ENCODE results near the gene PUM1. TPM values are rescaled to one million over a fixed set of nuclear protein-coding genes. Genes with fewer than 3 reads are reported as not detected.

Gene PUM1
- total RNA-seq, 4 donors from 2014 or later: 75.1 to 104 (median 86.4) TPM

DNA sequence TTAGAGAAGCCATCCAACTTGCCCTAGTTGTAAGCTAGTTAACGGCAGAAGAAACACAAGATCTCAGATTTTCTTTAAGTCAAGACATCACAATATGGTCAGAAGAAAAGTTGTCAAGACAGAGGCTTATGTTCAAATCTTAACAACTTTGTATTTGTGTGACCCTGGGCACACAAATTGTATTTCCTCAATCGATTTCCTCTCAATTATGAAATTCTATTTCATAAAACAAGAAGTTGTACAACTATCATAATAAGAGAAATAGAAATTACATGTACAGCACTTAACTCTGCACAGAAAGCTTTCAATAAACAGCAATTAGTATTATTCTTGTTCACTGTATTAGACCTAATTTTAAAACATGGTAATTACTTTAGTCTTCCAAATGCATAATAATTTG lies 94.0 kb downstream of the PUM1 start:
- TF ChIP-seq, protein P1, sequence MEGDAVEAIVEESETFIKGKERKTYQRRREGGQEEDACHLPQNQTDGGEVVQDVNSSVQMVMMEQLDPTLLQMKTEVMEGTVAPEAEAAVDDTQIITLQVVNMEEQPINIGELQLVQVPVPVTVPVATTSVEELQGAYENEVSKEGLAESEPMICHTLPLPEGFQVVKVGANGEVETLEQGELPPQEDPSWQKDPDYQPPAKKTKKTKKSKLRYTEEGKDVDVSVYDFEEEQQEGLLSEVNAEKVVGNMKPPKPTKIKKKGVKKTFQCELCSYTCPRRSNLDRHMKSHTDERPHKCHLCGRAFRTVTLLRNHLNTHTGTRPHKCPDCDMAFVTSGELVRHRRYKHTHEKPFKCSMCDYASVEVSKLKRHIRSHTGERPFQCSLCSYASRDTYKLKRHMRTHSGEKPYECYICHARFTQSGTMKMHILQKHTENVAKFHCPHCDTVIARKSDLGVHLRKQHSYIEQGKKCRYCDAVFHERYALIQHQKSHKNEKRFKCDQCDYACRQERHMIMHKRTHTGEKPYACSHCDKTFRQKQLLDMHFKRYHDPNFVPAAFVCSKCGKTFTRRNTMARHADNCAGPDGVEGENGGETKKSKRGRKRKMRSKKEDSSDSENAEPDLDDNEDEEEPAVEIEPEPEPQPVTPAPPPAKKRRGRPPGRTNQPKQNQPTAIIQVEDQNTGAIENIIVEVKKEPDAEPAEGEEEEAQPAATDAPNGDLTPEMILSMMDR (IDR thresholded peaks at IDR 0.05; ENCODE audit: low read depth): no peak

- TF ChIP-seq, protein P1 (IDR thresholded peaks at IDR 0.05; ENCODE audit: low read depth): no peak
Observed at GRCh38 chr1:30969903-30970302, 95.6 kb downstream of the PUM1 start.

DNA sequence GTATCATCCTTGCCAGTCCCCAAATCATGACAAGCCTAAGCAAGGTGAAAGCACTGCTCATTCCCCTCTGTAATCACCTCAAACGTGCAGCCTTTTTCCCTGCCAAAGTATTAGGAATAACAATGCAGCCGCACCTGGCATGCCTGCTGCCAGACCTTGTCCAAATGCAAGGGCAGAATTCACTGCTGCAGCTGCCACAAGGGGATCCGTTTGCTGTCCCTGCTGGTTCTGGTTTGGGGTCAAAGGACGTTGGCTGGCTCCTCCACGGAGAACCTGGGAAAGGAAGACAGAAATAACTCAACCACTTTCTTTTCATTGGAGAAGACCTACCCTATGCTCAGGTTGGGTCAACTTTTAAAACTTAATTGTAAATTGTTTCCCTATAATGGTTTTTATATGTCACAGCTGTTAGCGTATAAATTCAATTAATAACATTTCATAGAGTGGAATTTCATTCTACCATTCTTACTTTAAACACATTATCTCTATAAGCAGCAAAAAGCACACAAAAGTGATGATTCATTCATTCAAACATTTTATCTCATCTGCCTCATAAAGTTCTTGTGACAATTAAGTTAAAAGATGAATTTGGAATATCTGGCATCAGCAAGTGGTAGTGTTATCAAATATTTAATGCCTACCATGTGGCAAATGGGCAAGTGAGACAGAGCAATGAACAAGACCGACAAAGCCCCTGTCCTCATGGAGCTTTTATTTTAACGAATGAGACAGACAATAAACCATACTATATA lies 97.1 kb downstream of the PUM1 start:
- TF ChIP-seq, protein P1 (IDR thresholded peaks at IDR 0.05; ENCODE audit: low read depth): no peak

GRCh38 chr1:30966690-30967369 lies 98.7 kb downstream of the PUM1 start:
- TF ChIP-seq, protein P1 (IDR thresholded peaks at IDR 0.05; ENCODE audit: low read depth): no peak

- TF ChIP-seq, protein P1 (IDR thresholded peaks at IDR 0.05; ENCODE audit: low read depth): no peak
Observed at GRCh38 chr1:30965924-30966599, 99.5 kb downstream of the PUM1 start.

DNA sequence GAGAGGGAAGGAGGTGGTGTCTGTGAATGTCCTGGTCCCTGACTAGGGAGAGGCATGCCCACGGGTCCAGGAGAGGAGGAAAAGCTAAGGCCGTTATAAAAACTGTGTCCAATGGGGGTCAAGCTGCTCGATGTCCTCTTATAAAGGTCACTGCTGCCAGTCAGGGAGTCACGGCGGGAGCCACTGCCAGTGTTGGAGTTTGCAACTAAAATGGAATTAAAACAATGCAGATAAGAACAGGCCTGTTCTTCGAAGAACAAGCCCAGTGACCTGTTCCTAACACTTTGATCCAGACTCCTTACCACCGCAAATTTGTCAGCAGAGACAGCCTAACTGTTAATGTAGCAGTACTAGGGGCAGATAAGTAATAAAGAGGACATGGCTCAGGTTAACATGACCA lies 100.8 kb downstream of the PUM1 start:
- TF ChIP-seq, protein P1 (IDR thresholded peaks at IDR 0.05; ENCODE audit: low read depth): no peak

All from subcutaneous adipose tissue (tissue), 4 donors.